ENCODE data around the gene TSSC4. TPM values are rescaled to one million over a fixed set of nuclear protein-coding genes. Genes with fewer than 3 reads are reported as not detected.
A peak's percentile ranks its signal among the peaks of the same experiment; 100 is the strongest.

Gene TSSC4
- total RNA-seq, 1 experiment from 2014 or later = 60.9 TPM

GRCh38 chr11:2361565-2361964 is 39.0 kb upstream of the TSSC4 start:
- no peaks in the 10 kb centered on the region for H3K27me3 ChIP-seq (replicated peaks; ENCODE audit: control insufficient read depth, insufficient read depth, low read length)
- ChIA-PET CTCF (no interaction called here), POLR2A (no interaction called here)
- Mint-ChIP-seq H3K27ac (ENCODE audit: unreplicated experiment) (no peak overlapping the region), H3K4me3 (ENCODE audit: unreplicated experiment) (no peak overlapping the region), H3K27me3 (ENCODE audit: insufficient read depth, unreplicated experiment) (no peaks in the 10 kb centered on the region), H3K9me3 (ENCODE audit: unreplicated experiment) (no peaks in the 10 kb centered on the region), H3K36me3 (ENCODE audit: insufficient read depth, unreplicated experiment) (no peaks in the 10 kb centered on the region), H3K4me1 (ENCODE audit: low read depth, unreplicated experiment) (no peaks in the 10 kb centered on the region)
- intact Hi-C loops (cut with micrococcal nuclease; ENCODE audit: unreplicated experiment) = no loop called here
- H3K4me1 ChIP-seq = no peaks in the 10 kb centered on the region
- no peak for TF ChIP-seq CTCF (IDR thresholded peaks at IDR 0.05; ENCODE audit: insufficient read depth in 1 of 2, low read depth in 1 of 2, low read length in 1 of 2, severe bottlenecking in 1 of 2, unreplicated experiment in 1 of 2)
- no peak overlapping the region for H3K4me3 ChIP-seq (ENCODE audit: low read depth, low read length)
- no TSS peak for BruUV-seq (replicated peaks)
- DNase-seq = no peak
- no peaks in the 10 kb centered on the region for H3K36me3 ChIP-seq (ENCODE audit: control insufficient read depth, insufficient read depth, low read length)
- H3K9me3 ChIP-seq = no peaks in the 10 kb centered on the region

- ChIA-PET POLR2A (no interaction called here), CTCF (no interaction called here)
- Mint-ChIP-seq H3K4me1 (ENCODE audit: low read depth, unreplicated experiment) (no peaks in the 10 kb centered on the region), H3K9me3 (ENCODE audit: unreplicated experiment) (no peaks in the 10 kb centered on the region), H3K27me3 (ENCODE audit: insufficient read depth, unreplicated experiment) (no peaks in the 10 kb centered on the region), H3K27ac (ENCODE audit: unreplicated experiment) (no peak overlapping the region), H3K4me3 (ENCODE audit: unreplicated experiment) (no peak overlapping the region), H3K36me3 (ENCODE audit: insufficient read depth, unreplicated experiment) (no peaks in the 10 kb centered on the region)
- H3K27me3 ChIP-seq (replicated peaks; ENCODE audit: control insufficient read depth, insufficient read depth, low read length) = no peaks in the 10 kb centered on the region
- BruUV-seq (replicated peaks) = no TSS peak
- no peaks in the 10 kb centered on the region for H3K4me1 ChIP-seq
- intact Hi-C loops (cut with micrococcal nuclease; ENCODE audit: unreplicated experiment) = no loop called here
- TF ChIP-seq CTCF (IDR thresholded peaks at IDR 0.05; ENCODE audit: insufficient read depth in 1 of 2, low read depth in 1 of 2, low read length in 1 of 2, severe bottlenecking in 1 of 2, unreplicated experiment in 1 of 2) = no peak
- H3K36me3 ChIP-seq (ENCODE audit: control insufficient read depth, insufficient read depth, low read length) = no peaks in the 10 kb centered on the region
- no peaks in the 10 kb centered on the region for H3K9me3 ChIP-seq
- DNase-seq = peak in 1 of 2 experiments; percentile 17
- H3K4me3 ChIP-seq (ENCODE audit: low read depth, low read length) = no peak overlapping the region
Measured at GRCh38 chr11:2362414-2362813, 38.1 kb upstream of the TSSC4 start.

- H3K27me3 ChIP-seq (replicated peaks; ENCODE audit: control insufficient read depth, insufficient read depth, low read length) = no peaks in the 10 kb centered on the region
- H3K27ac Mint-ChIP-seq (ENCODE audit: unreplicated experiment) = no peak overlapping the region
- no TSS peak for BruUV-seq (replicated peaks)
- POLR2A ChIA-PET = no interaction called here
- no peaks in the 10 kb centered on the region for H3K36me3 ChIP-seq (ENCODE audit: control insufficient read depth, insufficient read depth, low read length)
- H3K36me3 Mint-ChIP-seq (ENCODE audit: insufficient read depth, unreplicated experiment) = no peaks in the 10 kb centered on the region
- H3K9me3 Mint-ChIP-seq (ENCODE audit: unreplicated experiment) = no peaks in the 10 kb centered on the region
- H3K4me1 Mint-ChIP-seq (ENCODE audit: low read depth, unreplicated experiment) = no peaks in the 10 kb centered on the region
- CTCF ChIA-PET = no interaction called here
- no peak overlapping the region for H3K4me3 ChIP-seq (ENCODE audit: low read depth, low read length)
- intact Hi-C loops (cut with micrococcal nuclease; ENCODE audit: unreplicated experiment) = no loop called here
- TF ChIP-seq CTCF (IDR thresholded peaks at IDR 0.05; ENCODE audit: insufficient read depth in 1 of 2, low read depth in 1 of 2, low read length in 1 of 2, severe bottlenecking in 1 of 2, unreplicated experiment in 1 of 2) = no peak
- no peaks in the 10 kb centered on the region for H3K9me3 ChIP-seq
- no peak overlapping the region for H3K4me3 Mint-ChIP-seq (ENCODE audit: unreplicated experiment)
- no peak for DNase-seq
- H3K27me3 Mint-ChIP-seq (ENCODE audit: insufficient read depth, unreplicated experiment) = no peaks in the 10 kb centered on the region
- H3K4me1 ChIP-seq = no peaks in the 10 kb centered on the region
Measured at GRCh38 chr11:2363130-2363529, 37.4 kb upstream of the TSSC4 start.
